Measurements from ENCODE around the gene CADM3. TPM values are rescaled to one million over a fixed set of nuclear protein-coding genes. Genes with fewer than 3 reads are reported as not detected.
A peak's percentile ranks its signal among the peaks of the same experiment; 100 is the strongest.

CADM3 gene
- total RNA-seq, 1 donor from 2014 or later, result 2.5 TPM

DNA sequence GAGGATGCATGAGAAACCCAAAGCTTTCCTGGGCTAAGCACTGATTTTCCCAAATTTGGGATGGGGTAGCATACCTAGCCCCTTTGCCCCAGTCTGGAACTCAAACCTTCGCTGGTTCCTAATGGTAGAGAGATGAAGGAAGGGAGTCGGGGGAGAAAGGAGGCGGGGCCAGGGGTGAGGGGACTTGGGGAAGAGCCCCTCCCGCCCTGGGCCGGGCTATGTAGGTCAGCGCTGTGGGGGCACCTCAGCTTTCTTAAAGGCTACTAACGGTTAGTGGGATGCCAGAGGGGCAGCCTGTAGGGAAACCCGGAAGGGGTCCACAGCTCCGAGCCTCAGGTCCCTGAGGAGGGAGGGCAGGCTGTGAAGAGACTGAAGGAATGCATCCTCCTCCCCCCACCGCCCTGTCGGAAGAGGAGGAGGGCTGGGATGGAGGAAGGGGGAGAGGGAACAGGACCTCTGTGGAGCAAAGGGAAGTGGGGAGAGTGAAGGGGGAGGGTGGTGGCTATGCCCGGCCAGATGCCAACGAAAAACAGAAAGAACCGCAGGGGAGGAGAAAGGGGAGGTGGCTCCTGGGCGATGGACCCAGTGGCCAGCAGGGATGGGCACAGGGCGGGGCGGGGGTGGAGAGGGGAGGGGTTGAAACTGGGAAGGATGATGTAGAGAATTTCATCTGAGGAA, 1.3 kb downstream of the CADM3 start:
- DNase-seq (ENCODE audit: low read depth), result peak; percentile 9

DNA sequence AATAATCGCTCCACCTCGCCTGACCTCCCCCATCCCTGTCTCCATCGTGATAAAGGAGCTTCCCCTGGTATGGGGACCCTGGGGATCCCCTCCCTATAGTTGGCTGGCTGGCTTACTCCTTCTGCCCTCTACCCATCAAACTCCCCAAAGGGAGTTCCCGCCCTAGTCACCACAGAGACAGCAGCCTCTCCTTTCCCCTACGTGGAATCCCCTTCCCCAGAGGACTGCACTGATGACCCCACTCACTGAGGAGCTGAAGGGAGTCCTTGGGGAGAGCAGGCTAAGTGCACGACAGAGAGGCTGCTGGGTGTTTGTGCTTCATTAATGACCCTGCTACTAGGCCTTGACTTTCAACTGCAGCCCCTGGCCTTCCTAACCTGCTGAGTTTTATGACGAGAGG, 1.9 kb downstream of the CADM3 start:
- DNase-seq (ENCODE audit: low read depth), result no peak

DNA sequence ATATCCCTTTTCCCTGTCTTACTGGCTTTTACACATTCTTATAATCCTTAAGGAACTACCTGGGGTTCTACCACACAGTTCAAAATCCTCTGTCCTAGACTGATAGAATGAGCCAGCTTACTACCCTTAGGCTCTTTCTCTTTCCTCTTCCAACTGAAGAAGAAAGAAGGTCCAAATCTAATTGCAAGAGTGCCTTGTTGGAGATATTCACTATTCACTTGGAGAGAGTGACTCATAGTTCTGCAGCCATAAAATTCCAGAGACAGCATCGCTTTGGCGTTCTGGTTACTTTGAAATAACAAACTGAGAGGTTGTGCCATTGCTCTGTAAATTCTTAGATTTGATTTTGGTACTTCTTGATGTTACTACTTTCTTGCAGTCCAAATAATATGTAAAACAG, 4.2 kb downstream of the CADM3 start:
- no peak for DNase-seq (ENCODE audit: low read depth)

DNA sequence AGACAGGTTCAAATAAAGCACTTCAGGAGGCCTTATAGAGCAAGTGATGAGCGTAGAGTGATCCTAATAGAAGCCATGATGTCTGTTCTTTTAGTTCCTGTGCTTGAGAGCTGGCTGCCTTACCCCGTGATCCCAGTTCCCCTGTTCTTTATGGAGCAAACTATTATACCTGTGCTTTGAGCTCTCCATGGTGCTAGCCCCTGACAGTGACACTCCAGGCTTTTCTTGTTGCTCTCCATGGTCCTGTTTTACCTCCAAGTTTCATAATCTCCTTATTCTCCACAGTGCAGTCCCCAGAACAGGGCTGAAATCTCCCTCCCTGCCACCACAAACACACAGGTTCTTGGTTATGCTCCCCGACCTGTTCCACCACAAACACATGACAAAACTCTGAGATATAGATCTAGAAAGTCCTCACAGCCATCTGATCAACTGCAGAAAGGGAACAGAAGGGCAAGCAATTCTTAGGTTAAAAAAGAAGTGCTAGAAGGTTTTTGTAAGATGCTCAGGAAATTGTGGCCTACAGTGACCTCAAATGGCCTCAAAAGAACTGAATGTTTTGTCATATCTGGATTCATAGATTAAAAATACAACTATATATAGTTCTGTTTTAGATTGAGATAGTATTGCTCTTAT, 6.0 kb downstream of the CADM3 start:
- DNase-seq (ENCODE audit: low read depth), result peak; percentile 89

DNA sequence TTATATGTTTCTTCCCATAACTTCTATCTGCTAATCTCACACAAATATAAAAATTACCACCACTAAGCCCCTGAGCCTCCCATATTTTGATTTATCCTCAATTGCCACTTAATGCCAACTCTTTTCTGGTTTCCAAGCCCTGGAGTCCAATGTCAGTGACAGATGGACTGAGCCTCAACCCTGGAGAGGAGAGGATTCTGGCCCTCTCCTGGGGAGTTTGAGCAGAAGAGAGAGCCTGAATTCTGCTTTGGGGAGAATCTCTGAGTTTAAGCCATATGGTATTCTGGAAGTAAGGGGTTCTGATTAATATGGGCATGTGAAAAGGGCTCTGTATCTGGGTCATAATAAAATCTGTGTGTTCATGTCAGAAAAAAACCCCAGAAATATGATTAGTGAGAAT, 8.5 kb downstream of the CADM3 start:
- DNase-seq (ENCODE audit: low read depth), result no peak

- no peak for DNase-seq (ENCODE audit: low read depth)
Measured at GRCh38 chr1:159180516-159180915, 9.1 kb downstream of the CADM3 start.

DNA sequence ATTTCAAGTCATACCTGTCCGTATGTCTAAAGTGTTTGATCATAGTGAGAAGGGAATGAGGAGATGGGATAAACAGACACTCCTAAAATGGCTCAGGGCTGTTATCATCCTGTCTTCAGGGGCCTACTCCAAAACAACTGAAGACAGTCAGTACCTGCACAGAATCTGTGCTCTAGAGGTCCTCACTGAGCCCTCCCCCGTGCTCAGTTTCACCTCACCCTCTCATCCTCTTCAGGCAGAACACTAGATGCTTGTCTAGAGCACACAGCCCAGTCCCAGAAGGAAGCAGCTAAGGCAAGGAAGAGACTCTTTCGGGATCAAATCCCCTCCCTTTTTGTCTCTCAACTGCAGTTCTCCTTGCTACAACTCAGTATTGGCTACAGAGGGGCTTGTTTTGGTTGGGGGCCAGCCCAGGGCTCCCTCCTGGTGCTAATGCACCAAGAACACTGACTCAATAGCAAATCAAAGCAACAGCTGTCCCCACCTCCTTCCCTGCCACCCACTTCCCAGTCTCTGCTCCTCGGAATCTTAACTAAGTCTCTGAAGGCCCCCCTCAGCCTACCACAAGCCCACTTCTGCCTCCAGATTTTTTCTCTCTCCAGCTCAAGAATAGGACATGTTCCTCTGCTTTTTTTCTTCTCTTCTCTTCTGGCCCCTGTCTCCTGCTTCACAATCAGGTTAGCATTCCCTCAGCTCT, 10.1 kb downstream of the CADM3 start:
- no peak for DNase-seq (ENCODE audit: low read depth)

DNA sequence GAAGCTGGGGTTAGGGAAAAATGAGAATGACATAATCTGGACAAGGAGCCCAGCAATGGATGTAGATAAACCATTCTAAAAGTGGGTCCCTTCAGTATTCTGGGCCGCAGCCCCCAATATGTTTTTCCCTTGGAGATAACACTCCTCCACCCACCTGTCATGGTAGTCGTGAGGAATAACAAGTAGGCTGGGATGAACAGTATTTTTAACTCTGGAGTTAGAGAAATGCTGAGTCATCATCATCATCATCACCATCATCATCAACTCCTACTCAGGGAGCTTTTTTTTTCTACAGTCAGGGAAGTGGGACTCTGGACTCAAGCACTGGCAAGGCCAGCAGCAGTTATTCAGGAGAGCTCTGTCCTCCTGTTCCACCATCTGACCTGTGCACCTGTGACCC, 12.8 kb downstream of the CADM3 start:
- no peak for DNase-seq (ENCODE audit: low read depth)

DNA sequence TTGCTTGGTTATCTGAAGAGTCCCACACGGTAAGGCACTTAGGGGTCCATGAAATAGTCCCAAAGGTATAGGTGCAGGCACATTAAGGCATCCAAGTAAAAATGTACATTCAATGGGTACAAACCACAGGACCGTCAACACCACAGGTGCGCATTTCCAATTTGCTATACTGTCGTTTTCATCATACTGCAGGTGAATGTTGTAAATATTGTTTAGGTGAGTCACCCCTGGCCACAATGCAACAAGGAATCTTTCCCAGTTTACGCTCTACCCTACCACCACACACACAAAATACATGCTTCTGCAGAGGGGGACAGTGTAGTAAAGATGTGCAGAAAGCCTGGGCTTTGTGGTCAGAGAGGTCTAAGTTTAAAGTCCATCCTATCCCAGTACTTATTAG, 13.7 kb downstream of the CADM3 start:
- DNase-seq (ENCODE audit: low read depth), result no peak

DNA sequence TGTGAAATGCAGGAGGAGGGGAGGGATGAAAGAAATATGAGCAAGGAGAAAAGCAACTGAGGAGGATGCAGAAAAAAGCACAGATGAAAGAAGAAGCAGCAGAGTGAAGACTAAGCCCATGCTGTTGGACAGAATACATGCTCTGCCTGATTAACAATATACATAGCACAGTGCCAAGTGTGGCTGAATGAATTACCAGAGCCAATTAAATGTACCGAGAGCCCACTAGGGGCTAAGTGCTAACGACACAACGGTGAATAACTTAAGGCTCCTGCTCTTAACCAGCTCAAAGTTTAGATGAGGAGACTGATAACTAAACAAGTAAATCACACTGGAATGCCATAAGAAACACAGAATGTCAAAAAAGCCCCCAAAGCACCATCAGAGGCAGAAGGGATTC, 15.6 kb downstream of the CADM3 start:
- DNase-seq (ENCODE audit: low read depth), result no peak

- DNase-seq (ENCODE audit: low read depth), result no peak
Measured at GRCh38 chr1:159187647-159188374, 16.4 kb downstream of the CADM3 start.

DNA sequence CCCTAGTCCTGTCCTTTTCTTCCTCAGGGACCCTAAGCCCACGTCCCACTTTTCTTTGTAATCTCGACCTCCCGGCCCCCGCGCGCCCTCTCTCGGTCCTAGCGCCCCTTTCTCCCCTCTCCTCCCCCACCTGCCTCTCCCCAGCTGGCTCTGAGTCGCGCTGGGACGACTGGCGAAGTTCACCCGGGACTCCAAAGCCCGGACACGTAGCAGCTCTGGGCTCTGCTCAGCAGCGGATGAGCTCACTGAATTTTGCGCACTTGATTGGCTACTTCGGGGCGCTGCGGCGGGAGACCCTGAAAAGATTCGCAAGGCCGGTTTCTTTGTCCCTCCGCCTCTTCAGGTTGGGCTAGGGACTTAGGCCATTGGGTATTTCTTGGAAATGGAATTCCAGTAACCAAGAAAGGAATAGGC, 17.0 kb downstream of the CADM3 start:
- peak; percentile 73 for DNase-seq (ENCODE audit: low read depth)

- DNase-seq (ENCODE audit: low read depth), result no peak
Measured at GRCh38 chr1:159190441-159190840, 19.0 kb downstream of the CADM3 start.

- DNase-seq (ENCODE audit: low read depth), result no peak
Measured at GRCh38 chr1:159196543-159196942, 25.1 kb downstream of the CADM3 start.

- peak; percentile 87 for DNase-seq (ENCODE audit: low read depth)
Measured at GRCh38 chr1:159197561-159198557, 26.4 kb downstream of the CADM3 start.

GRCh38 chr1:159199901-159200300, 28.5 kb downstream of the CADM3 start:
- no peak for DNase-seq (ENCODE audit: low read depth)

GRCh38 chr1:159200769-159201168, 29.4 kb downstream of the CADM3 start:
- DNase-seq (ENCODE audit: low read depth), result no peak

DNA sequence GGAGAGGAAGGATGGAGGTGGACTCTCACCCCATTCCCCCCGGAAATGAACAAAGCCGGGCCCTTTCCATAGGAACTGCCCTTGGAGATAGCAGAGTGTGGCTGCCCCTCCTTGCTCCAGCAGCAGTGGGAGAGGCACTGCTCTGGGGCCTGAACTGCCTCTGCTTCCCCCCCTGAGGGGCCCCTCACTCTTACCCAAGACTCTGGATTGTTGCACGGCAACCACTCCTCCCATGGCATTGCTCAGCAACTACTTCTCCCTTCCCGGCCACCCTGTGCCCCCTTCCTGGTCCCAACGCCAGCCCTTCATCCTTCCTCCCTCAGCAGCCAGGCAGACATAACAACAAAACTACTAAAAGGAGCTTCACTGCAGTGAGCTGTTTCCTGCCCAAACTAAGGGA, 30.2 kb downstream of the CADM3 start:
- DNase-seq (ENCODE audit: low read depth), result no peak

DNA sequence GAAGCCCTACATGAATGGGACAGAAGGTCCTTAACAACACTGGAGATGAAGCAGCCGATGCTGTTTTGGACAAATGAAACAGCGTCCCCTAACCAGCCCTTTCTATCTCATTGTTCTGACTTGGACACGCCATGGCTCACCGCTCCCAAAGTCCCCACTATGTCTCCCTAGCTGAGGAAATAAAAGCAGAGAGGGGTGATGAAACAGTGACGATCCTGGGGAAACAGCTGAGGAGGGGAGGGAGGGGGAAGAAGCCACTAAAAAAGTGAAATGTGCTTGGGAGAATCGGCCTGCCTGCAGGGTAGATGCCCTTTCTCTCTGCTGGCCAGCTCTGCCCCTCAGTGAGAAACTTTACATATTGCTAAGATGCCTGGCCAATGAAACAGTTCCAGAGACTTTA, 32.2 kb downstream of the CADM3 start:
- DNase-seq (ENCODE audit: low read depth), result no peak
